Astrocyte (in vitro differentiated cells and primary cell): ENCODE data around the gene NCAM2. TPM values are rescaled to one million over a fixed set of nuclear protein-coding genes. Genes with fewer than 3 reads are reported as not detected.
A peak's percentile ranks its signal among the peaks of the same experiment; 100 is the strongest.

Experiments
- DNase-seq: peaks from one replicate; pipeline ENCODE4 v3.0.0-alpha.2; 2010; ENCODE audit warnings: low read depth
- FAIRE-seq: peaks from 2 replicates; lab custom pipeline; 2011; peaks lifted over from hg19 to GRCh38; lab: Jason Lieb, UNC
- H2AFZ ChIP-seq: 2 replicates; pipeline ENCODE4 v1.6.0; 2012; ENCODE audit warnings: low read depth, low read length, inconsistent platforms
- H3K27ac ChIP-seq: 2 replicates; pipeline ENCODE4 v1.5.1; 2011; ENCODE audit warnings: low read depth, low read length, inconsistent platforms
- H3K27me3 ChIP-seq: 2 replicates; pipeline ENCODE4 v1.6.0; 2011; ENCODE audit warnings: low read length, inconsistent platforms; ENCODE audit not compliant: insufficient read depth
- H3K36me3 ChIP-seq: 2 replicates; pipeline ENCODE4 v1.5.1; 2011; ENCODE audit warnings: low read length, inconsistent platforms; ENCODE audit not compliant: insufficient read depth
- H3K4me1 ChIP-seq: 2 replicates; pipeline ENCODE4 v1.5.1; 2011; ENCODE audit warnings: low read length, inconsistent platforms; ENCODE audit not compliant: insufficient read depth
- H3K4me2 ChIP-seq: 2 replicates; pipeline ENCODE4 v1.6.0; 2012; ENCODE audit warnings: low read length, inconsistent platforms
- H3K4me3 ChIP-seq: 2 replicates; pipeline ENCODE4 v1.5.1; 2011; ENCODE audit warnings: low read depth, mild to moderate bottlenecking, low read length, inconsistent platforms; ENCODE audit not compliant: insufficient read depth
- H3K79me2 ChIP-seq: 2 replicates; pipeline ENCODE4 v1.6.0; 2012; ENCODE audit warnings: mild to moderate bottlenecking, low read length, inconsistent platforms; ENCODE audit not compliant: insufficient read depth
- H3K9ac ChIP-seq: 2 replicates; pipeline ENCODE4 v1.6.0; 2012; ENCODE audit warnings: mild to moderate bottlenecking, low read length, inconsistent platforms
- H3K9me3 ChIP-seq: 2 replicates; pipeline ENCODE4 v1.5.1; 2012; ENCODE audit warnings: low read depth, mild to moderate bottlenecking, low read length, inconsistent platforms; ENCODE audit not compliant: insufficient read depth
- H4K20me1 ChIP-seq: 2 replicates; pipeline ENCODE4 v1.6.0; 2012; ENCODE audit warnings: low read length, inconsistent platforms; ENCODE audit not compliant: insufficient read depth
- H3K27ac Mint-ChIP-seq: one replicate; pipeline ENCODE4 v1.8.0; 2021; ENCODE audit warnings: mild to moderate bottlenecking, mixed read lengths; ENCODE audit not compliant: unreplicated experiment
- H3K27me3 Mint-ChIP-seq: one replicate; pipeline ENCODE4 v1.8.0; 2021; ENCODE audit warnings: low read depth, mixed read lengths; ENCODE audit not compliant: unreplicated experiment
- H3K36me3 Mint-ChIP-seq: one replicate; pipeline ENCODE4 v1.8.0; 2021; ENCODE audit warnings: low read depth, mixed read lengths; ENCODE audit not compliant: unreplicated experiment
- H3K4me1 Mint-ChIP-seq: one replicate; pipeline ENCODE4 v1.8.0; 2021; ENCODE audit warnings: low read depth, mixed read lengths; ENCODE audit not compliant: unreplicated experiment
- H3K4me3 Mint-ChIP-seq: one replicate; pipeline ENCODE4 v1.8.0; 2021; ENCODE audit warnings: mild to moderate bottlenecking, moderate library complexity, mixed read lengths; ENCODE audit not compliant: unreplicated experiment
- H3K9me3 Mint-ChIP-seq: one replicate; pipeline ENCODE4 v1.8.0; 2021; ENCODE audit warnings: mild to moderate bottlenecking, mixed read lengths; ENCODE audit not compliant: unreplicated experiment
- CTCF ChIP-seq: IDR thresholded peaks from 2 replicates; pipeline ENCODE4 v1.5.1; 2011; ENCODE audit warnings: low read depth, mild to moderate bottlenecking, inconsistent platforms, low read length, moderate library complexity; ENCODE audit not compliant: insufficient read depth
- EZH2 ChIP-seq: IDR thresholded peaks from 2 replicates; pipeline ENCODE4 v1.6.1; 2012; ENCODE audit warnings: mild to moderate bottlenecking, low read length, inconsistent platforms; ENCODE audit not compliant: insufficient read depth
- total RNA-seq: library from RNA; stranded (reverse); gene quantifications from 2 replicates; pipeline ENCODE4 v1.2.1, GENCODE V29; 2021

NCAM2 gene
- total RNA-seq, 1 donor from 2014 or later, result 6.8 TPM

DNA sequence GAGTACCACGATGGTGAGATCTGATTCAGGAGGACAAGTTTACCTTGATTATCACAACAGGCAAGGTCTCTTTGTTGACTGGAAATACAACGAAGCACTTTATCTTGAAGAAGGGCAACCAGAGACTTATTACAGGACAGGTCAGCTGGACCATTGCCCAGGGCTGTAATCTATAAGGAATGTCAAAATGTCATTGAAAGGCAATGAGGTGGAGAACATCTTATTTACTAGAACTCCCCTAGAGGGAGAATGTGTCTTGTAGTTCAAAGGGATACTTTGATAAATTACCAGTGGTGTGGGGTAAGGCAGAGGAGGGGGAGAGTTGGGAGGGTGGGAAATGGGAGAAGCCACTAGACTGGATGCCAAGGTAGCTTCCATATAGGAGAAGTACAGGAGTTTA lies 212.3 kb downstream of the NCAM2 start:
- no peak overlapping the region for H3K4me3 Mint-ChIP-seq
- no peak for TF ChIP-seq CTCF
- no peak for TF ChIP-seq EZH2

GRCh38 chr21:21213297-21213696 lies 215.1 kb downstream of the NCAM2 start:
- FAIRE-seq, result no peak
- no peaks in the 10 kb centered on the region for H3K9me3 Mint-ChIP-seq
- no peak overlapping the region for H3K27ac ChIP-seq

More for the DNA sequence above, 212.3 kb downstream of the NCAM2 start:
- Histone ChIP-seq H3K4me3 (no peak overlapping the region), H2AFZ (no peak overlapping the region), H3K9ac (no peak overlapping the region), H3K79me2 (no peaks in the 10 kb centered on the region), H3K27ac (no peak overlapping the region), H3K4me1 (no peaks in the 10 kb centered on the region), H3K9me3 (no peaks in the 10 kb centered on the region), H3K4me2 (no peak overlapping the region), H3K36me3 (no peaks in the 10 kb centered on the region), H4K20me1 (no peaks in the 10 kb centered on the region), H3K27me3 (no peaks in the 10 kb centered on the region)
- H3K9me3 Mint-ChIP-seq, result no peaks in the 10 kb centered on the region
- FAIRE-seq (no peak), DNase-seq (no peak)
- H3K27ac Mint-ChIP-seq, result no peak overlapping the region
- no peaks in the 10 kb centered on the region for H3K27me3 Mint-ChIP-seq
- peaks cover 7% of the 10 kb centered on the region for H3K4me1 Mint-ChIP-seq
- H3K36me3 Mint-ChIP-seq, result no peaks in the 10 kb centered on the region

More at GRCh38 chr21:21213297-21213696, 215.1 kb downstream of the NCAM2 start:
- Histone ChIP-seq H3K4me2 (no peak overlapping the region), H3K79me2 (no peaks in the 10 kb centered on the region), H3K9me3 (no peaks in the 10 kb centered on the region), H3K36me3 (no peaks in the 10 kb centered on the region), H3K4me3 (no peak overlapping the region), H2AFZ (no peak overlapping the region), H3K27me3 (no peaks in the 10 kb centered on the region), H3K9ac (no peak overlapping the region), H4K20me1 (no peaks in the 10 kb centered on the region), H3K4me1 (no peaks in the 10 kb centered on the region)
- Mint-ChIP-seq H3K27ac (no peak overlapping the region), H3K4me1 (peaks cover 5% of the 10 kb centered on the region), H3K36me3 (no peaks in the 10 kb centered on the region), H3K4me3 (no peak overlapping the region), H3K27me3 (no peaks in the 10 kb centered on the region)
- TF ChIP-seq EZH2, result no peak
- TF ChIP-seq CTCF, result no peak
- peak; percentile 39 for DNase-seq
